ENCODE data around the gene PHLDA3. TPM values are rescaled to one million over a fixed set of nuclear protein-coding genes. Genes with fewer than 3 reads are reported as not detected.
A peak's percentile ranks its signal among the peaks of the same experiment; 100 is the strongest.

The PHLDA3 gene
- total and polyA plus RNA-seq, 2 of the 13 experiments (the other 11 are each of a cell fraction or from before 2014, with no cell fraction given): 16.7 to 33.6 TPM

GRCh38 chr1:201481761-201482493, 12.9 kb upstream of the PHLDA3 start (continued):
- TF ChIP-seq ZBTB4 (CRISPR knock-in tag; IDR thresholded peaks at IDR 0.05; ENCODE audit: borderline replicate concordance): no peak
- TF ChIP-seq ZFP90 (CRISPR knock-in tag; IDR thresholded peaks at IDR 0.05; ENCODE audit: borderline replicate concordance): no peak
- TF ChIP-seq DBP (CRISPR knock-in tag; IDR thresholded peaks at IDR 0.05; ENCODE audit: not compliant biosample characterization): no peak
- TF ChIP-seq ZNF337 (CRISPR knock-in tag; IDR thresholded peaks at IDR 0.05; ENCODE audit: borderline replicate concordance, low read depth): no peak
- TF ChIP-seq ZNF296 (CRISPR knock-in tag; conservative IDR thresholded peaks at IDR 0.05): no peak
- no peak for TF ChIP-seq NCOR1 (IDR thresholded peaks at IDR 0.05; ENCODE audit: borderline replicate concordance, low read length)
- no peak for TF ChIP-seq FUBP1 (CRISPR knock-in tag; IDR thresholded peaks at IDR 0.05; ENCODE audit: borderline replicate concordance)
- TF ChIP-seq SALL2 (CRISPR knock-in tag; IDR thresholded peaks at IDR 0.05): no peak
- TF ChIP-seq PLRG1 (conservative IDR thresholded peaks at IDR 0.05): no peak
- no peak for TF ChIP-seq ZSCAN20 (CRISPR knock-in tag; IDR thresholded peaks at IDR 0.05; ENCODE audit: borderline replicate concordance)
- TF ChIP-seq ZNF879 (CRISPR knock-in tag; IDR thresholded peaks at IDR 0.05): no peak
- TF ChIP-seq SMAD9 (CRISPR knock-in tag; IDR thresholded peaks at IDR 0.05): no peak
- TF ChIP-seq ZBTB26 (CRISPR knock-in tag; IDR thresholded peaks at IDR 0.05; ENCODE audit: borderline replicate concordance): no peak
- 0 out of 2 replicates have a peak, but pooled peaks have one; percentile 17 for TF ChIP-seq ZNF280D (CRISPR knock-in tag; IDR thresholded peaks at IDR 0.05)
- TF ChIP-seq ATF6 (CRISPR knock-in tag; conservative IDR thresholded peaks at IDR 0.05): no peak
